ENCODE results near the gene DIDO1. TPM values are rescaled to one million over a fixed set of nuclear protein-coding genes. Genes with fewer than 3 reads are reported as not detected.

The DIDO1 gene
- total RNA-seq, 1 donor from 2014 or later, result 53.6 TPM

DNA sequence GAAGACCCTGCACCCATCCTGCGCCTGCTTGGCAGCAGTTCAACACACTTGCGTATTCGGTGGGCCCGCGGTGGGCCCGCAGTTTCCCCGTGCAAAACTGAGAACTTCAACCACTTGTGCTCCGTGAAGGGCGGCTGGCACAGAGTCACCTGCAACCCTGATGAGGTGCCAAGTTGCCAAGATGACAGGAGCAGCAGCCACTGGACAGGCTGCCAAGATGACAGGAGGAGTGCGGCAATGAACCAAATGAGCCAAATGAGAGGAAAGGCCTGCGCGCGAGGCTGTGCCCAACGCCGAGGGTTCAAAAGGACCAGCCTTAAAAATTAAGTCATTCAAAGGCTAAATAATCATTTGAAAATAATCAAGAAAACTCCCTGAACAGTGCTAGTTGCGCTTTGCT, 20.1 kb downstream of the DIDO1 start:
- no peak for DNase-seq (ENCODE audit: extremely low spot score, unreplicated experiment)
- TF ChIP-seq, protein P1, sequence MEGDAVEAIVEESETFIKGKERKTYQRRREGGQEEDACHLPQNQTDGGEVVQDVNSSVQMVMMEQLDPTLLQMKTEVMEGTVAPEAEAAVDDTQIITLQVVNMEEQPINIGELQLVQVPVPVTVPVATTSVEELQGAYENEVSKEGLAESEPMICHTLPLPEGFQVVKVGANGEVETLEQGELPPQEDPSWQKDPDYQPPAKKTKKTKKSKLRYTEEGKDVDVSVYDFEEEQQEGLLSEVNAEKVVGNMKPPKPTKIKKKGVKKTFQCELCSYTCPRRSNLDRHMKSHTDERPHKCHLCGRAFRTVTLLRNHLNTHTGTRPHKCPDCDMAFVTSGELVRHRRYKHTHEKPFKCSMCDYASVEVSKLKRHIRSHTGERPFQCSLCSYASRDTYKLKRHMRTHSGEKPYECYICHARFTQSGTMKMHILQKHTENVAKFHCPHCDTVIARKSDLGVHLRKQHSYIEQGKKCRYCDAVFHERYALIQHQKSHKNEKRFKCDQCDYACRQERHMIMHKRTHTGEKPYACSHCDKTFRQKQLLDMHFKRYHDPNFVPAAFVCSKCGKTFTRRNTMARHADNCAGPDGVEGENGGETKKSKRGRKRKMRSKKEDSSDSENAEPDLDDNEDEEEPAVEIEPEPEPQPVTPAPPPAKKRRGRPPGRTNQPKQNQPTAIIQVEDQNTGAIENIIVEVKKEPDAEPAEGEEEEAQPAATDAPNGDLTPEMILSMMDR (IDR thresholded peaks at IDR 0.05), result no peak
- H3K27me3 Mint-ChIP-seq (ENCODE audit: unreplicated experiment), result no peaks in the 10 kb centered on the region
- H3K4me3 Mint-ChIP-seq (ENCODE audit: unreplicated experiment), result no peak overlapping the region
- peaks cover 10% of the 10 kb centered on the region for H3K4me1 Mint-ChIP-seq (ENCODE audit: unreplicated experiment)
- H3K36me3 Mint-ChIP-seq (ENCODE audit: unreplicated experiment), result peaks cover 79% of the 10 kb centered on the region
- no peaks in the 10 kb centered on the region for H3K9me3 Mint-ChIP-seq (ENCODE audit: unreplicated experiment)
- H3K27ac Mint-ChIP-seq (ENCODE audit: unreplicated experiment), result no peak overlapping the region

DNA sequence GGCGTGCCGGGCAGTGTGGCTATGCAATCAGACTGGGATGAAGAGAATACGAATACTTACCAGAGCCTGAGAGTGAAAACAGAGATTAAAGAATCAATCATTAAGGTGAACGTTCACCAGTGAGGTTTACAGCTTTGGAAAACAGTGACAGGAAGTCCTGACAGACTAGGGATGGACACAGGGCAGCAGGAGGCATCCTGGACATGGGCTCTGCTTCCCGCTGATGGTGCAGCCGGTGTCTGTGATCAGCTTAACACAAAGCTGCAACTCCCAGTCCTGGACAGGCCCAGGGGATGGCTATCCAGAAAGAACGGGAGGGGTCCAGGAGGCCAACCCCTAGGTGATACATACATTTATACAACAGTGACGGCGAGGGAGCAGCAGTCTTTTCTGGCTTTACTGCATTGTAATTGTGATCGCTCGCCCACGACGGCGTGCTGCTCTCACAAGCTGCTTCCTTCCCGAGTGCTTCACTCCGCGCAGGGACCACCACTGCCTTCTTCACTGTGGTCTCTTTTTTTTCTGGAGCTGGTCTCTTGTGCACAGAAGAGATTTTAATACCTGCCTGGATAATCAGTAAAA, 20.7 kb downstream of the DIDO1 start:
- Mint-ChIP-seq H3K4me3 (ENCODE audit: unreplicated experiment) (no peak overlapping the region), H3K36me3 (ENCODE audit: unreplicated experiment) (peaks cover 73% of the 10 kb centered on the region), H3K4me1 (ENCODE audit: unreplicated experiment) (peaks cover 11% of the 10 kb centered on the region), H3K27me3 (ENCODE audit: unreplicated experiment) (no peaks in the 10 kb centered on the region), H3K27ac (ENCODE audit: unreplicated experiment) (no peak overlapping the region), H3K9me3 (ENCODE audit: unreplicated experiment) (no peaks in the 10 kb centered on the region)
- TF ChIP-seq, protein P1 (IDR thresholded peaks at IDR 0.05), result no peak
- DNase-seq (ENCODE audit: extremely low spot score, unreplicated experiment), result no peak

DNA sequence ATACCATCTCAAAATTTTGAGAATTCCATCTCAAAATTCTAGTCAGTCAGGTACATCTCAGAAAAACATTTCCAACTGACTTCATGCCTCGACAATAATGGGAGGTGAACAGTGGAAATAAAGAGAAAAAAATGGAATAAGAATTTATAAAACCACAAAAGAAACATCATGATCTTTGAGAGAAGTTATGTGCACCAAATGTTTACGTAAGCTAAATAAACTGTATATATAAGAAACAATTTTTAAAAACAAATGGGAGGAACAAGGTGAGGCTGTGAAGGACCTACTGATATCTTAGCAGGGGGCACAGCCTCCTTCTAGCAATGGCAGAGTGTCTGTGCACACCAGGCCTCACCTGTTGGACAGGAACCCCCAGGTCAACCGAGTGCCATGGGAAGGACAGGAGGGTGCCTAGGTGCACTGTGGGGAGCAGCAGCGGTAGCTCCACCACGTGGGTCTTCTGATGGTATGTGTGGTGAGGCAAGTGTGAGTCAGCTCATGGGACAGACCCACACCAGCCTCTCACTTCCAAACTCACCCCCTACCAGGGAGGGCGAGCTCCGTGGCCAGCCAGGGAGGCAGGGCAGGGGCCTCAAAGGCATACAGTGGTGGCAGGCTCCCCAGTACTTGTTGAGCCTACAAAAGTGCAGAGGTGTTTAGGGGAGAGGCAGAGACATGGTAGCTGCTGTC, 23.2 kb downstream of the DIDO1 start:
- TF ChIP-seq, protein P1 (IDR thresholded peaks at IDR 0.05), result no peak
- H3K27me3 Mint-ChIP-seq (ENCODE audit: unreplicated experiment), result no peaks in the 10 kb centered on the region
- no peak overlapping the region for H3K4me3 Mint-ChIP-seq (ENCODE audit: unreplicated experiment)
- no peak overlapping the region for H3K27ac Mint-ChIP-seq (ENCODE audit: unreplicated experiment)
- DNase-seq (ENCODE audit: extremely low spot score, unreplicated experiment), result no peak
- peaks cover 16% of the 10 kb centered on the region for H3K4me1 Mint-ChIP-seq (ENCODE audit: unreplicated experiment)
- H3K36me3 Mint-ChIP-seq (ENCODE audit: unreplicated experiment), result peaks cover 49% of the 10 kb centered on the region
- H3K9me3 Mint-ChIP-seq (ENCODE audit: unreplicated experiment), result no peaks in the 10 kb centered on the region

DNA sequence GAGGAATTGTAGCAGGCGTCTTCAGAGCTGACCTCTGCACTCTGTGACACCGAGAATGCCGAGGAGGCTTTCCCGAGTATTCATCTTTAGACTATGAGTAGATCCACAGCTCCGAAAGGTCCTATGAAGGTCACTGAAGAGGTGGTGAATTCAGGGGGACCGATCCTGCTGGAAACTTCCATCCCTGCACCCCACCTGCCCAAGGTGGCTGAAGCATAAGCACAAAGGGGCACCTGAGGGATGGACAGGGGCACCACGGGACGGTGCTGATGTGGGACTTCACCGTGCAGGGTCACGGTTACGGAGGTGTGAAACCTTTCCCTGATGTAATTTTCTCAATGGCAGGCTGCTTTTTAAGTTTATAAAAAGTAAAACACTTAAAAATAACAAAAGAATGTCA, 24.4 kb downstream of the DIDO1 start:
- no peak overlapping the region for H3K4me3 Mint-ChIP-seq (ENCODE audit: unreplicated experiment)
- H3K4me1 Mint-ChIP-seq (ENCODE audit: unreplicated experiment), result peaks cover 10% of the 10 kb centered on the region

More for the DNA sequence above, 24.4 kb downstream of the DIDO1 start:
- Mint-ChIP-seq H3K27ac (ENCODE audit: unreplicated experiment) (no peak overlapping the region), H3K27me3 (ENCODE audit: unreplicated experiment) (no peaks in the 10 kb centered on the region), H3K9me3 (ENCODE audit: unreplicated experiment) (no peaks in the 10 kb centered on the region), H3K36me3 (ENCODE audit: unreplicated experiment) (peaks cover 41% of the 10 kb centered on the region)
- TF ChIP-seq, protein P1 (IDR thresholded peaks at IDR 0.05), result no peak
- DNase-seq (ENCODE audit: extremely low spot score, unreplicated experiment), result no peak

Data from osteocyte (in vitro differentiated cells).